ENCODE data around the gene ESF1.

DNA sequence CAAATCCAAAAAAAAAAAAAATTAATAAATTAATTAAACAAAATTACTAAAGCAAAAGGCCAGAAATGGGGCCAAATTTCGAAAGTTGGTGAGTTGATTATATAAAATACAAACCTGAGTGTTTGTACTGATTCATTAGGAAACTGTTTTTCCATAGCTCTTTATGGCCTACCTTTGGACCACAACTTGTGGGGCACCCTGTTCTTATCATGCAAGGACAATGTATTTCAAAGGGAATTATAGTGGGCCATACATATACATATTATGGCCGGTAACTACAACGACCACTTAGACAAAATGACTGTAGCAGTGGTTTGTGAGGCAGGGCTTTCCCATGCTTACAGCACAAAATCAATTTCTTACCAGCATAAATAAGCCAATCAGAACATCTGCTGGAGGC is 69.5 kb downstream of the ESF1 start:
- no peak for TF ChIP-seq POLR2A (IDR thresholded peaks at IDR 0.05; ENCODE audit: control extremely low read depth in 1 of 2, low read depth in 2 of 2, low read length in 2 of 2)
- TF ChIP-seq, protein P1, sequence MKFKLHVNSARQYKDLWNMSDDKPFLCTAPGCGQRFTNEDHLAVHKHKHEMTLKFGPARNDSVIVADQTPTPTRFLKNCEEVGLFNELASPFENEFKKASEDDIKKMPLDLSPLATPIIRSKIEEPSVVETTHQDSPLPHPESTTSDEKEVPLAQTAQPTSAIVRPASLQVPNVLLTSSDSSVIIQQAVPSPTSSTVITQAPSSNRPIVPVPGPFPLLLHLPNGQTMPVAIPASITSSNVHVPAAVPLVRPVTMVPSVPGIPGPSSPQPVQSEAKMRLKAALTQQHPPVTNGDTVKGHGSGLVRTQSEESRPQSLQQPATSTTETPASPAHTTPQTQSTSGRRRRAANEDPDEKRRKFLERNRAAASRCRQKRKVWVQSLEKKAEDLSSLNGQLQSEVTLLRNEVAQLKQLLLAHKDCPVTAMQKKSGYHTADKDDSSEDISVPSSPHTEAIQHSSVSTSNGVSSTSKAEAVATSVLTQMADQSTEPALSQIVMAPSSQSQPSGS (IDR thresholded peaks at IDR 0.05; ENCODE audit: low read length): no peak
- no peak for TF ChIP-seq KDM5A (IDR thresholded peaks at IDR 0.05; ENCODE audit: low read length)
- TF ChIP-seq, protein P2, sequence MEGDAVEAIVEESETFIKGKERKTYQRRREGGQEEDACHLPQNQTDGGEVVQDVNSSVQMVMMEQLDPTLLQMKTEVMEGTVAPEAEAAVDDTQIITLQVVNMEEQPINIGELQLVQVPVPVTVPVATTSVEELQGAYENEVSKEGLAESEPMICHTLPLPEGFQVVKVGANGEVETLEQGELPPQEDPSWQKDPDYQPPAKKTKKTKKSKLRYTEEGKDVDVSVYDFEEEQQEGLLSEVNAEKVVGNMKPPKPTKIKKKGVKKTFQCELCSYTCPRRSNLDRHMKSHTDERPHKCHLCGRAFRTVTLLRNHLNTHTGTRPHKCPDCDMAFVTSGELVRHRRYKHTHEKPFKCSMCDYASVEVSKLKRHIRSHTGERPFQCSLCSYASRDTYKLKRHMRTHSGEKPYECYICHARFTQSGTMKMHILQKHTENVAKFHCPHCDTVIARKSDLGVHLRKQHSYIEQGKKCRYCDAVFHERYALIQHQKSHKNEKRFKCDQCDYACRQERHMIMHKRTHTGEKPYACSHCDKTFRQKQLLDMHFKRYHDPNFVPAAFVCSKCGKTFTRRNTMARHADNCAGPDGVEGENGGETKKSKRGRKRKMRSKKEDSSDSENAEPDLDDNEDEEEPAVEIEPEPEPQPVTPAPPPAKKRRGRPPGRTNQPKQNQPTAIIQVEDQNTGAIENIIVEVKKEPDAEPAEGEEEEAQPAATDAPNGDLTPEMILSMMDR (IDR thresholded peaks at IDR 0.05; ENCODE audit: control extremely low read depth in 1 of 3, insufficient read depth in 1 of 3, low read depth in 1 of 3, low read length in 3 of 3): no peak
- TF ChIP-seq RFX5 (IDR thresholded peaks at IDR 0.05; ENCODE audit: borderline replicate concordance, low read depth, low read length): no peak
- no peak for TF ChIP-seq SIRT6 (IDR thresholded peaks at IDR 0.05; ENCODE audit: low read length)
- TF ChIP-seq EP300 (IDR thresholded peaks at IDR 0.05; ENCODE audit: borderline replicate concordance in 1 of 2, low read depth in 2 of 2, low read length in 2 of 2): no peak
- no peak for TF ChIP-seq KDM1A (IDR thresholded peaks at IDR 0.05; ENCODE audit: borderline replicate concordance, low read length)
- TF ChIP-seq EZH2 (IDR thresholded peaks at IDR 0.05; ENCODE audit: low read depth, low read length, severe bottlenecking): no peak
- no peak for TF ChIP-seq ZNF274 (IDR thresholded peaks at IDR 0.05; ENCODE audit: borderline replicate concordance, extremely low read depth, low read length)
- TF ChIP-seq MAX (IDR thresholded peaks at IDR 0.05): no peak
- TF ChIP-seq JUN (IDR thresholded peaks at IDR 0.05; ENCODE audit: low read depth, low read length): no peak
- no peak for TF ChIP-seq POLR2AphosphoS5 (IDR thresholded peaks at IDR 0.05; ENCODE audit: low read depth, low read length)
- no peak for TF ChIP-seq TAF1 (IDR thresholded peaks at IDR 0.05; ENCODE audit: low read depth, low read length)

Measured in H1 (cell line).